Fibroblast of lung (primary cell): ENCODE measurements around the gene TTYH2.
"Not testable (repeated sequence)": the region's sequence is repeated elsewhere in the genome, so short reads cannot be mapped to it uniquely, and the experiment has no call there.

Experiments
- EZH2 ChIP-seq: IDR thresholded peaks from 2 replicates; pipeline ENCODE4 v1.5.1; 2012; ENCODE audit warnings: low read length, control low read depth, mild to moderate bottlenecking; ENCODE audit errors: missing control alignments
- TF ChIP-seq, protein P1 (sequence below), 2 donors: IDR thresholded peaks in 1 of 2; conservative IDR thresholded peaks in 1 of 2; 1 replicate in 1 of 2; 2 replicates in 1 of 2; pipeline ENCODE4 v1.5.1; 2011 to 2012; ENCODE audit warnings: low read length in 2 of 2, control low read depth in 1 of 2, inconsistent platforms in 1 of 2, low read depth in 1 of 2, mild to moderate bottlenecking in 1 of 2

GRCh38 chr17:74279617-74280016, 66.2 kb downstream of the TTYH2 start:
- TF ChIP-seq, protein P1, sequence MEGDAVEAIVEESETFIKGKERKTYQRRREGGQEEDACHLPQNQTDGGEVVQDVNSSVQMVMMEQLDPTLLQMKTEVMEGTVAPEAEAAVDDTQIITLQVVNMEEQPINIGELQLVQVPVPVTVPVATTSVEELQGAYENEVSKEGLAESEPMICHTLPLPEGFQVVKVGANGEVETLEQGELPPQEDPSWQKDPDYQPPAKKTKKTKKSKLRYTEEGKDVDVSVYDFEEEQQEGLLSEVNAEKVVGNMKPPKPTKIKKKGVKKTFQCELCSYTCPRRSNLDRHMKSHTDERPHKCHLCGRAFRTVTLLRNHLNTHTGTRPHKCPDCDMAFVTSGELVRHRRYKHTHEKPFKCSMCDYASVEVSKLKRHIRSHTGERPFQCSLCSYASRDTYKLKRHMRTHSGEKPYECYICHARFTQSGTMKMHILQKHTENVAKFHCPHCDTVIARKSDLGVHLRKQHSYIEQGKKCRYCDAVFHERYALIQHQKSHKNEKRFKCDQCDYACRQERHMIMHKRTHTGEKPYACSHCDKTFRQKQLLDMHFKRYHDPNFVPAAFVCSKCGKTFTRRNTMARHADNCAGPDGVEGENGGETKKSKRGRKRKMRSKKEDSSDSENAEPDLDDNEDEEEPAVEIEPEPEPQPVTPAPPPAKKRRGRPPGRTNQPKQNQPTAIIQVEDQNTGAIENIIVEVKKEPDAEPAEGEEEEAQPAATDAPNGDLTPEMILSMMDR (conservative IDR thresholded peaks at IDR 0.05 in 1 of 2, IDR thresholded peaks at IDR 0.05 in 1 of 2; ENCODE audit: low read depth in 1 of 2, low read length in 2 of 2): not testable (repeated sequence)
- TF ChIP-seq EZH2: not testable (repeated sequence)
